Transverse colon (tissue), 4 donors: ENCODE measurements around the gene NAALADL2.

Source experiments
- EP300 ChIP-seq: sonication (generic); formaldehyde crosslinking; IDR thresholded peaks from one replicate; pipeline ENCODE4 v1.6.1; 2017; ENCODE audit warnings: antibody characterized with exemption, low read depth
- POLR2A ChIP-seq: fragments of 450-650 bp; IDR thresholded peaks from one replicate; pipeline ENCODE4 v1.6.1; 2016; ENCODE audit warnings: antibody characterized with exemption, mild to moderate bottlenecking, moderate library complexity
- POLR2AphosphoS5 ChIP-seq, 3 donors: sonication (generic); formaldehyde crosslinking; IDR thresholded peaks; one replicate each; pipeline ENCODE4 v1.6.1; 2016; ENCODE audit warnings: antibody characterized with exemption in 3 of 3
- TF ChIP-seq, protein P1 (sequence below), 5 experiments: fragments of 200-600 bp in 3 of 5; fragments of 450-650 bp in 2 of 5; sonication (generic) in 3 of 5; IDR thresholded peaks; 1 replicate in 2 of 5; 2 replicates in 3 of 5; pipeline ENCODE4 v1.5.1; 2016 to 2017; ENCODE audit warnings: antibody characterized with exemption in 5 of 5, inconsistent platforms in 3 of 5, mild to moderate bottlenecking in 2 of 5, moderate library complexity in 1 of 5

DNA sequence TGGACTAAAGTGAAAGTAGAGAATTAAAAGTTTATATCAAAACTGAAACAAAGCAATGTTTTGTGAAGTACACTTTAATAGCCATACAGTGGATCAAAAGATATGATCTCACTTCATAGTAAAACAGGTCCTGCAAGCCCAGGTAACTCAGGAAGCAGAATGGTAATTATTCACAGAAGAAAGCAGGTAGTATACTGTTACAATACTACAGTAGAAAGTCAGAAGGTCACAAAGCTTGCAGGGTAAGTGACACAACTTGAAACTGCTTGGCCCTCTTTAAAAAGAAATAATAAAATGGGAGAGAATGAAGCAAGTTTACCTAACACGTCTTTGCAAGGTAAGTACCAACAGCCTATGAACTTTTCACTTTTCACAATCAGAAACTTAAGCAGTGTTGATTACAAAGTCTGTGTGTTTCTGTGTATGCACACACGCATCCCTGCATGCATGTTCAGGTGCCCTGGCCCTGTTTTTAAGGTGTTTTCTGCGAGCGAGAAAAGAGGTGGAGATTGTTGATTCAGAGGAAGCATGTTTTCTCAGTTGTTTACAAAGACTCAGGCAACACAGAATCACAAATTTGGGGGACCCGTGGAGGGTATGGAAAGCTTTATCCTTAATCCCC, at the start of gene NAALADL2:
- TF ChIP-seq POLR2A (peak; percentile 14), POLR2AphosphoS5 (IDR thresholded peaks at IDR 0.05) (peak in 2 of 3 donors; percentile 18 to 60), EP300 (no peak)
- TF ChIP-seq, protein P1, sequence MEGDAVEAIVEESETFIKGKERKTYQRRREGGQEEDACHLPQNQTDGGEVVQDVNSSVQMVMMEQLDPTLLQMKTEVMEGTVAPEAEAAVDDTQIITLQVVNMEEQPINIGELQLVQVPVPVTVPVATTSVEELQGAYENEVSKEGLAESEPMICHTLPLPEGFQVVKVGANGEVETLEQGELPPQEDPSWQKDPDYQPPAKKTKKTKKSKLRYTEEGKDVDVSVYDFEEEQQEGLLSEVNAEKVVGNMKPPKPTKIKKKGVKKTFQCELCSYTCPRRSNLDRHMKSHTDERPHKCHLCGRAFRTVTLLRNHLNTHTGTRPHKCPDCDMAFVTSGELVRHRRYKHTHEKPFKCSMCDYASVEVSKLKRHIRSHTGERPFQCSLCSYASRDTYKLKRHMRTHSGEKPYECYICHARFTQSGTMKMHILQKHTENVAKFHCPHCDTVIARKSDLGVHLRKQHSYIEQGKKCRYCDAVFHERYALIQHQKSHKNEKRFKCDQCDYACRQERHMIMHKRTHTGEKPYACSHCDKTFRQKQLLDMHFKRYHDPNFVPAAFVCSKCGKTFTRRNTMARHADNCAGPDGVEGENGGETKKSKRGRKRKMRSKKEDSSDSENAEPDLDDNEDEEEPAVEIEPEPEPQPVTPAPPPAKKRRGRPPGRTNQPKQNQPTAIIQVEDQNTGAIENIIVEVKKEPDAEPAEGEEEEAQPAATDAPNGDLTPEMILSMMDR (IDR thresholded peaks at IDR 0.05), result no peak
